ENCODE measurements around the gene C6orf58. TPM values are rescaled to one million over a fixed set of nuclear protein-coding genes. Genes with fewer than 3 reads are reported as not detected.

The C6orf58 gene
- total RNA-seq, 1 donor from 2014 or later = not detected

- no peak for TF ChIP-seq CTCF (IDR thresholded peaks at IDR 0.05; ENCODE audit: partially characterized antibody, unreplicated experiment)
These were observed 31.7 kb downstream of the C6orf58 start for GRCh38 chr6:127608554-127609270.

GRCh38 chr6:127618729-127619128 lies 41.8 kb downstream of the C6orf58 start:
- Mint-ChIP-seq H3K4me1 (ENCODE audit: low read depth, unreplicated experiment) (no peaks in the 10 kb centered on the region), H3K27me3 (ENCODE audit: unreplicated experiment) (no peaks in the 10 kb centered on the region), H3K9me3 (ENCODE audit: unreplicated experiment) (peaks cover 2% of the 10 kb centered on the region), H3K36me3 (ENCODE audit: unreplicated experiment) (no peaks in the 10 kb centered on the region), H3K27ac (ENCODE audit: unreplicated experiment) (no peak overlapping the region), H3K4me3 (ENCODE audit: unreplicated experiment) (no peak overlapping the region)
- no peak for TF ChIP-seq CTCF (IDR thresholded peaks at IDR 0.05; ENCODE audit: partially characterized antibody, unreplicated experiment)
- no peak for DNase-seq

More at GRCh38 chr6:127608554-127609270, 31.7 kb downstream of the C6orf58 start:
- Mint-ChIP-seq H3K36me3 (ENCODE audit: unreplicated experiment) (no peaks in the 10 kb centered on the region), H3K27me3 (ENCODE audit: unreplicated experiment) (no peaks in the 10 kb centered on the region), H3K9me3 (ENCODE audit: unreplicated experiment) (no peaks in the 10 kb centered on the region), H3K4me3 (ENCODE audit: unreplicated experiment) (no peak overlapping the region), H3K27ac (ENCODE audit: unreplicated experiment) (no peak overlapping the region), H3K4me1 (ENCODE audit: low read depth, unreplicated experiment) (no peaks in the 10 kb centered on the region)
- no peak for DNase-seq

GRCh38 chr6:127630800-127631199 lies 53.8 kb downstream of the C6orf58 start:
- no peak overlapping the region for H3K4me3 Mint-ChIP-seq (ENCODE audit: unreplicated experiment)
- H3K27ac Mint-ChIP-seq (ENCODE audit: unreplicated experiment) = no peak overlapping the region
- H3K4me1 Mint-ChIP-seq (ENCODE audit: low read depth, unreplicated experiment) = peaks cover 6% of the 10 kb centered on the region
- no peak for TF ChIP-seq CTCF (IDR thresholded peaks at IDR 0.05; ENCODE audit: partially characterized antibody, unreplicated experiment)
- no peaks in the 10 kb centered on the region for H3K27me3 Mint-ChIP-seq (ENCODE audit: unreplicated experiment)
- H3K36me3 Mint-ChIP-seq (ENCODE audit: unreplicated experiment) = no peaks in the 10 kb centered on the region
- H3K9me3 Mint-ChIP-seq (ENCODE audit: unreplicated experiment) = peaks cover 1% of the 10 kb centered on the region
- DNase-seq = no peak

- TF ChIP-seq CTCF (IDR thresholded peaks at IDR 0.05; ENCODE audit: partially characterized antibody, unreplicated experiment) = no peak
These were observed 57.2 kb downstream of the C6orf58 start for GRCh38 chr6:127634178-127634577.

GRCh38 chr6:127635091-127635490 lies 58.1 kb downstream of the C6orf58 start:
- no peaks in the 10 kb centered on the region for H3K27me3 Mint-ChIP-seq (ENCODE audit: unreplicated experiment)
- H3K36me3 Mint-ChIP-seq (ENCODE audit: unreplicated experiment) = no peaks in the 10 kb centered on the region
- peak; percentile 50 for DNase-seq
- H3K4me3 Mint-ChIP-seq (ENCODE audit: unreplicated experiment) = no peak overlapping the region
- peaks cover 1% of the 10 kb centered on the region for H3K9me3 Mint-ChIP-seq (ENCODE audit: unreplicated experiment)
- TF ChIP-seq CTCF (IDR thresholded peaks at IDR 0.05; ENCODE audit: partially characterized antibody, unreplicated experiment) = no peak
- H3K4me1 Mint-ChIP-seq (ENCODE audit: low read depth, unreplicated experiment) = peaks cover 6% of the 10 kb centered on the region
- H3K27ac Mint-ChIP-seq (ENCODE audit: unreplicated experiment) = peak overlapping the region; percentile 65

More at GRCh38 chr6:127634178-127634577, 57.2 kb downstream of the C6orf58 start:
- Mint-ChIP-seq H3K4me1 (ENCODE audit: low read depth, unreplicated experiment) (peaks cover 6% of the 10 kb centered on the region), H3K36me3 (ENCODE audit: unreplicated experiment) (no peaks in the 10 kb centered on the region), H3K27me3 (ENCODE audit: unreplicated experiment) (no peaks in the 10 kb centered on the region), H3K4me3 (ENCODE audit: unreplicated experiment) (peak overlapping the region; percentile 5), H3K27ac (ENCODE audit: unreplicated experiment) (peak overlapping the region; percentile 44), H3K9me3 (ENCODE audit: unreplicated experiment) (peaks cover 1% of the 10 kb centered on the region)
- no peak for DNase-seq
